Dendritic cell treated with granulocyte-macrophage colony-stimulating factor and Interleukin-4, amounts not matched to agents 40 ng/mL and 50 ng/mL, for 4 days (primary cell): ENCODE measurements around the gene ATP8B3.

Experiments used
- H3K27ac Mint-ChIP-seq: one replicate; pipeline ENCODE4 v1.8.0; 2022; ENCODE audit warnings: mild to moderate bottlenecking, mixed read lengths
- H3K27me3 Mint-ChIP-seq: one replicate; pipeline ENCODE4 v1.8.0; 2022; ENCODE audit warnings: mild to moderate bottlenecking, mixed read lengths
- H3K36me3 Mint-ChIP-seq: one replicate; pipeline ENCODE4 v1.8.0; 2022; ENCODE audit warnings: low read depth, mixed read lengths
- H3K4me1 Mint-ChIP-seq: one replicate; pipeline ENCODE4 v1.8.0; 2022; ENCODE audit warnings: low read depth, mixed read lengths
- H3K4me3 Mint-ChIP-seq: one replicate; pipeline ENCODE4 v1.8.0; 2022; ENCODE audit warnings: mild to moderate bottlenecking, moderate library complexity, mixed read lengths
- H3K9me3 Mint-ChIP-seq: one replicate; pipeline ENCODE4 v1.8.0; 2022; ENCODE audit warnings: mixed read lengths
- intact Hi-C: fragments of 100-400 bp; cut with micrococcal nuclease; formaldehyde crosslinking; loops from one replicate; pipeline ENCODE4 v1.15.0; 2022

The ATP8B3 gene

GRCh38 chr19:1755467-1756171 is 56.5 kb downstream of the ATP8B3 start:
- H3K27me3 Mint-ChIP-seq = peaks cover 85% of the 10 kb centered on the region
- H3K36me3 Mint-ChIP-seq = no peaks in the 10 kb centered on the region
- no peaks in the 10 kb centered on the region for H3K9me3 Mint-ChIP-seq
- H3K4me1 Mint-ChIP-seq = peaks cover 12% of the 10 kb centered on the region
- intact Hi-C loops = no loop called here
- no peak overlapping the region for H3K4me3 Mint-ChIP-seq
- H3K27ac Mint-ChIP-seq = no peak overlapping the region

- H3K27me3 Mint-ChIP-seq = peaks cover 85% of the 10 kb centered on the region
- intact Hi-C loops = no loop called here
- H3K9me3 Mint-ChIP-seq = no peaks in the 10 kb centered on the region
- no peaks in the 10 kb centered on the region for H3K36me3 Mint-ChIP-seq
- no peak overlapping the region for H3K27ac Mint-ChIP-seq
- H3K4me1 Mint-ChIP-seq = peaks cover 17% of the 10 kb centered on the region
- H3K4me3 Mint-ChIP-seq = no peak overlapping the region
These were observed 57.2 kb downstream of the ATP8B3 start for GRCh38 chr19:1754636-1755466.

GRCh38 chr19:1754018-1754635 is 57.9 kb downstream of the ATP8B3 start:
- Mint-ChIP-seq H3K36me3 (no peaks in the 10 kb centered on the region), H3K27ac (no peak overlapping the region), H3K9me3 (no peaks in the 10 kb centered on the region), H3K4me3 (no peak overlapping the region), H3K27me3 (peaks cover 83% of the 10 kb centered on the region), H3K4me1 (peaks cover 17% of the 10 kb centered on the region)
- intact Hi-C loops = no loop called here

GRCh38 chr19:1752757-1753728 is 59.0 kb downstream of the ATP8B3 start, which contains the start of gene ONECUT3:
Gene ONECUT3, plus strand, starts transcription at chr19:1753506. Its CDS starts 157 bp downstream, at chr19:1753663.
- no peak within 1 kb of the TSS for H3K27ac Mint-ChIP-seq
- no peaks in the 10 kb centered on the region for H3K9me3 Mint-ChIP-seq
- peaks cover 19% of the 10 kb centered on the region for H3K4me1 Mint-ChIP-seq
- no peak within 1 kb of the TSS for H3K4me3 Mint-ChIP-seq
- peaks cover 84% of the 10 kb centered on the region for H3K27me3 Mint-ChIP-seq
- no peaks in the 10 kb centered on the region for H3K36me3 Mint-ChIP-seq
- intact Hi-C loops = no loop called here

- Mint-ChIP-seq H3K27me3 (peaks cover 84% of the 10 kb centered on the region), H3K27ac (no peak overlapping the region), H3K4me1 (peaks cover 22% of the 10 kb centered on the region), H3K36me3 (no peaks in the 10 kb centered on the region), H3K4me3 (no peak overlapping the region), H3K9me3 (no peaks in the 10 kb centered on the region)
- intact Hi-C loops = no loop called here
These were observed 59.9 kb downstream of the ATP8B3 start for GRCh38 chr19:1752009-1752756.

GRCh38 chr19:1751367-1752008 is 60.6 kb downstream of the ATP8B3 start:
- H3K9me3 Mint-ChIP-seq = no peaks in the 10 kb centered on the region
- intact Hi-C loops = no loop called here
- H3K4me3 Mint-ChIP-seq = no peak overlapping the region
- peaks cover 17% of the 10 kb centered on the region for H3K4me1 Mint-ChIP-seq
- H3K27me3 Mint-ChIP-seq = peaks cover 84% of the 10 kb centered on the region
- no peaks in the 10 kb centered on the region for H3K36me3 Mint-ChIP-seq
- H3K27ac Mint-ChIP-seq = no peak overlapping the region

- Mint-ChIP-seq H3K9me3 (no peaks in the 10 kb centered on the region), H3K4me3 (peak overlapping the region; percentile 2), H3K4me1 (peaks cover 14% of the 10 kb centered on the region), H3K27ac (no peak overlapping the region), H3K36me3 (no peaks in the 10 kb centered on the region), H3K27me3 (peaks cover 81% of the 10 kb centered on the region)
- intact Hi-C loops = no loop called here
These were observed 61.6 kb downstream of the ATP8B3 start for GRCh38 chr19:1750343-1751021.

GRCh38 chr19:1749373-1750342 is 62.4 kb downstream of the ATP8B3 start:
- peaks cover 12% of the 10 kb centered on the region for H3K4me1 Mint-ChIP-seq
- peak overlapping the region; percentile 2 for H3K4me3 Mint-ChIP-seq
- peaks cover 83% of the 10 kb centered on the region for H3K27me3 Mint-ChIP-seq
- no peaks in the 10 kb centered on the region for H3K36me3 Mint-ChIP-seq
- H3K27ac Mint-ChIP-seq = no peak overlapping the region
- intact Hi-C loops = no loop called here
- H3K9me3 Mint-ChIP-seq = no peaks in the 10 kb centered on the region

GRCh38 chr19:1748873-1749341 is 63.2 kb downstream of the ATP8B3 start:
- Mint-ChIP-seq H3K36me3 (no peaks in the 10 kb centered on the region), H3K9me3 (no peaks in the 10 kb centered on the region), H3K27ac (no peak overlapping the region), H3K4me1 (peaks cover 12% of the 10 kb centered on the region), H3K27me3 (peaks cover 87% of the 10 kb centered on the region), H3K4me3 (no peak overlapping the region)
- intact Hi-C loops = no loop called here

- H3K4me1 Mint-ChIP-seq = peaks cover 12% of the 10 kb centered on the region
- no peaks in the 10 kb centered on the region for H3K9me3 Mint-ChIP-seq
- H3K36me3 Mint-ChIP-seq = no peaks in the 10 kb centered on the region
- H3K27ac Mint-ChIP-seq = no peak overlapping the region
- H3K4me3 Mint-ChIP-seq = peak overlapping the region; percentile 34
- peaks cover 91% of the 10 kb centered on the region for H3K27me3 Mint-ChIP-seq
- intact Hi-C loops = no loop called here
These were observed 63.8 kb downstream of the ATP8B3 start for GRCh38 chr19:1748115-1748872.
